GM12801 (cell line): ENCODE measurements around the gene MYL7.

Source experiments
- CTCF ChIP-seq: IDR thresholded peaks from one replicate; pipeline ENCODE4 v1.5.1; 2011; ENCODE audit warnings: control low read depth; ENCODE audit not compliant: insufficient read length; ENCODE audit errors: extremely low read depth

The MYL7 gene

GRCh38 chr7:44116087-44116788, 24.9 kb downstream of the MYL7 start:
- no peak for TF ChIP-seq CTCF

- no peak for TF ChIP-seq CTCF
Observed at GRCh38 chr7:44114586-44115310, 26.4 kb downstream of the MYL7 start.

- no peak for TF ChIP-seq CTCF
Observed at GRCh38 chr7:44113764-44114354, 27.3 kb downstream of the MYL7 start.

GRCh38 chr7:44112997-44113763, 28.0 kb downstream of the MYL7 start:
- no peak for TF ChIP-seq CTCF

- no peak for TF ChIP-seq CTCF
Observed at GRCh38 chr7:44112231-44112996, 28.7 kb downstream of the MYL7 start.

GRCh38 chr7:44111761-44112160, 29.4 kb downstream of the MYL7 start:
- TF ChIP-seq CTCF: no peak
